DND-41 (cell line): ENCODE measurements around the gene CLMP.

Source experiments
- ATAC-seq: fragments of 200-7000 bp; cut with Tn5 transposase; 3 replicates; pipeline ENCODE4 v1.9.1; 2021; ENCODE audit warnings: low read depth; ENCODE audit not compliant: insufficient read depth
- DNase-seq: peaks from one replicate; pipeline ENCODE4 v3.0.0-alpha.2; 2020
- H2AFZ ChIP-seq: 2 replicates; pipeline ENCODE4 v1.6.0; 2012; ENCODE audit warnings: low read depth, low read length
- H3K27ac ChIP-seq: 2 replicates; pipeline ENCODE4 v1.5.1; 2012; ENCODE audit warnings: low read length, inconsistent platforms
- H3K27me3 ChIP-seq: fragments of 200-600 bp; sonication (generic); 2 replicates; pipeline ENCODE4 v1.6.0; 2012; ENCODE audit warnings: low read length, mild to moderate bottlenecking, inconsistent platforms; ENCODE audit not compliant: insufficient read depth, poor library complexity
- H3K36me3 ChIP-seq: 2 replicates; pipeline ENCODE4 v1.5.1; 2012; ENCODE audit warnings: low read length, inconsistent platforms; ENCODE audit not compliant: insufficient read depth
- H3K4me1 ChIP-seq: 2 replicates; pipeline ENCODE4 v1.5.1; 2012; ENCODE audit warnings: mild to moderate bottlenecking, low read length; ENCODE audit not compliant: insufficient read depth
- H3K4me2 ChIP-seq: 2 replicates; pipeline ENCODE4 v1.6.0; 2012; ENCODE audit warnings: mild to moderate bottlenecking, moderate library complexity, low read length, inconsistent platforms; ENCODE audit not compliant: insufficient read depth
- H3K4me3 ChIP-seq, 2 experiments: fragments of 200-600 bp in 1 of 2; shearing (Covaris generic) in 1 of 2; 2 replicates each; pipeline ENCODE4 v1.5.1; 2012 to 2016; ENCODE audit warnings: inconsistent platforms in 2 of 2, low read length in 2 of 2, mild to moderate bottlenecking in 2 of 2, low read depth in 1 of 2, moderate library complexity in 1 of 2
- H3K79me2 ChIP-seq: 2 replicates; pipeline ENCODE4 v1.6.0; 2012; ENCODE audit warnings: low read length, inconsistent platforms; ENCODE audit not compliant: insufficient read depth
- H3K9ac ChIP-seq: 2 replicates; pipeline ENCODE4 v1.6.0; 2012; ENCODE audit warnings: low read depth, mild to moderate bottlenecking, inconsistent platforms, low read length, moderate library complexity
- H3K9me3 ChIP-seq: 2 replicates; pipeline ENCODE4 v1.5.1; 2012; ENCODE audit warnings: low read length, moderate library complexity, mild to moderate bottlenecking, inconsistent platforms; ENCODE audit not compliant: insufficient read depth, severe bottlenecking
- H4K20me1 ChIP-seq: 2 replicates; pipeline ENCODE4 v1.6.0; 2012; ENCODE audit warnings: low read length; ENCODE audit not compliant: insufficient read depth
- CTCF ChIP-seq: IDR thresholded peaks from 2 replicates; pipeline ENCODE4 v1.5.1; 2012; ENCODE audit warnings: borderline replicate concordance, low read length, moderate library complexity, mild to moderate bottlenecking; ENCODE audit not compliant: poor library complexity, severe bottlenecking; ENCODE audit errors: extremely low read depth
- EZH2 ChIP-seq: IDR thresholded peaks from 3 replicates; pipeline ENCODE4 v1.6.1; 2012; ENCODE audit warnings: borderline replicate concordance, low read depth, mild to moderate bottlenecking, moderate library complexity, low read length, inconsistent platforms; ENCODE audit not compliant: severe bottlenecking

Gene CLMP

DNA sequence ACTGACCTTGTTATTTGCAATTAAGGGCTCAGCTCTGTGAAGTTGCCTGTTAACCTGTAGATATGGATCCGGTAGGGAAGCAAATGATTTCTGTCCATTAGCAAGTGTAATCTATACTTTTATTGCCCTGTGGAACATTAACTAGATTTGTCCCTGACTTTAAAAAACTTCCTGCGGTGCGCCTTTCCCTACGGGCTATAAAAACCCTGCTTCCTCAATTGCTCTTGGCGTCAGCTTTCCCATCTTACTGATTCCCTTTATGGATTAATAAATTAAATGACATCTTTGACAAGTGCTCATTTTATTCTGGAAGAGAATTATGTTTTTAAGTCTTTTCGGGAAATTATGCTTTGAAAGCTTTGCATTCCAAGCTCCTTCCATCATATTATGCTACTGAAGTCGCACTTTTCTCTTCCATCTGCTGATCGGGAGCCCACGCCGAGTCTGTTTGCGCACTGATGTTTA, 18.3 kb upstream of the CLMP start:
- no peaks in the 10 kb centered on the region for H3K9me3 ChIP-seq
- no peaks in the 10 kb centered on the region for H3K79me2 ChIP-seq
- no peak overlapping the region for H3K9ac ChIP-seq
- H3K36me3 ChIP-seq: no peaks in the 10 kb centered on the region
- TF ChIP-seq EZH2 (no peak), CTCF (no peak)
- no peaks in the 10 kb centered on the region for H3K4me1 ChIP-seq
- no peak overlapping the region for H3K4me3 ChIP-seq
- H4K20me1 ChIP-seq: no peaks in the 10 kb centered on the region
- no peak overlapping the region for H3K27ac ChIP-seq
- DNase-seq: no peak
- no peak overlapping the region for H3K4me2 ChIP-seq
- no peak overlapping the region for H2AFZ ChIP-seq
- ATAC-seq: no peak
- no peaks in the 10 kb centered on the region for H3K27me3 ChIP-seq

DNA sequence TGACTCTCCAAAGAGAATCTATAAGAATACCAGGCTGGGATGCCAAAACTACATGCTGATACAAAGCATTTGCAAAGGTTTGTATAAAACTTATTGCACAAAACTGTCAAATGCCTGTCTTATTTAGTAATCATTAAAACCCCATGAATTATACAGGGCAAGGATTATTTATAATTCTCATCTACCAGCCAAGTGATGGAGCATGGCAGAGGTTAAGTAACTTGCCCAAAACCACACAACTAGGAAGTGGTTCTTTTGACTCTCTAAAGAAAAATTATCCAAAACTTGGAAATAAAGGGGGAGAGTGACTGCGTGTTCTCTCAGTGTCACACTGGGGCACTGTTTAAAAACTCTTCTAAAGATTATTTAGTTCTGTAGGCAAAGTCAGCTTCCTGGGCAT, 17.4 kb upstream of the CLMP start:
- H3K4me1 ChIP-seq: no peaks in the 10 kb centered on the region
- DNase-seq (no peak), ATAC-seq (no peak)
- H3K27ac ChIP-seq: no peak overlapping the region
- peaks cover 6% of the 10 kb centered on the region for H3K27me3 ChIP-seq
- H3K9ac ChIP-seq: no peak overlapping the region
- H3K79me2 ChIP-seq: no peaks in the 10 kb centered on the region
- H3K4me2 ChIP-seq: no peak overlapping the region
- H4K20me1 ChIP-seq: no peaks in the 10 kb centered on the region
- no peaks in the 10 kb centered on the region for H3K36me3 ChIP-seq
- H3K9me3 ChIP-seq: no peaks in the 10 kb centered on the region
- no peak overlapping the region for H2AFZ ChIP-seq
- TF ChIP-seq CTCF (no peak), EZH2 (no peak)
- H3K4me3 ChIP-seq: no peak overlapping the region

- ATAC-seq (no peak), DNase-seq (no peak)
- Histone ChIP-seq H3K27me3 (peaks cover 7% of the 10 kb centered on the region), H3K27ac (no peak overlapping the region), H3K36me3 (no peaks in the 10 kb centered on the region), H3K9ac (no peak overlapping the region), H4K20me1 (no peaks in the 10 kb centered on the region), H3K4me3 (no peak overlapping the region), H2AFZ (no peak overlapping the region), H3K9me3 (no peaks in the 10 kb centered on the region), H3K79me2 (no peaks in the 10 kb centered on the region), H3K4me2 (no peak overlapping the region), H3K4me1 (no peaks in the 10 kb centered on the region)
- TF ChIP-seq EZH2 (no peak), CTCF (no peak)
Measured at GRCh38 chr11:123211981-123212380, 16.9 kb upstream of the CLMP start.
